ENCODE measurements around the gene IL1RL1.

IL1RL1 gene

GRCh38 chr2:102310964-102311640 is at the start of gene IL1RL1:
IL1RL1 (plus strand) TSS chr2:102311563; CDS start chr2:102338265, 26,702 bp downstream.
- DNase-seq: peak; percentile 66

- peak; percentile 26 for DNase-seq
These were observed 48.9 kb upstream of the IL1RL1 start for GRCh38 chr2:102262216-102263129.

- DNase-seq: no peak
These were observed 46.4 kb upstream of the IL1RL1 start for GRCh38 chr2:102264952-102265351.

- no peak for DNase-seq
These were observed 45.2 kb upstream of the IL1RL1 start for GRCh38 chr2:102266204-102266603.

GRCh38 chr2:102267774-102268173 is 43.6 kb upstream of the IL1RL1 start:
- no peak for DNase-seq

GRCh38 chr2:102268510-102269199 is 42.7 kb upstream of the IL1RL1 start:
- no peak for DNase-seq

GRCh38 chr2:102269200-102269524 is 42.2 kb upstream of the IL1RL1 start:
- peak; percentile 83 for DNase-seq

- no peak for DNase-seq
These were observed 39.5 kb upstream of the IL1RL1 start for GRCh38 chr2:102271844-102272243.

- DNase-seq: peak; percentile 87
These were observed 37.6 kb upstream of the IL1RL1 start for GRCh38 chr2:102273619-102274211.

GRCh38 chr2:102276549-102277201 is 34.7 kb upstream of the IL1RL1 start:
- DNase-seq: no peak

- no peak for DNase-seq
These were observed 34.1 kb upstream of the IL1RL1 start for GRCh38 chr2:102277202-102277700.

GRCh38 chr2:102278720-102279390 is 32.5 kb upstream of the IL1RL1 start:
- no peak for DNase-seq

GRCh38 chr2:102279391-102279735 is 32.0 kb upstream of the IL1RL1 start:
- no peak for DNase-seq

GRCh38 chr2:102282678-102283091 is 28.7 kb upstream of the IL1RL1 start:
- DNase-seq: peak; percentile 74

- DNase-seq: peak; percentile 61
These were observed 27.4 kb upstream of the IL1RL1 start for GRCh38 chr2:102283996-102284395.

GRCh38 chr2:102284611-102285010 is 26.8 kb upstream of the IL1RL1 start:
- DNase-seq: no peak

- DNase-seq: no peak
These were observed 26.0 kb upstream of the IL1RL1 start for GRCh38 chr2:102285368-102285767.

- DNase-seq: no peak
These were observed 25.3 kb upstream of the IL1RL1 start for GRCh38 chr2:102286041-102286440.

GRCh38 chr2:102289129-102289528 is 22.2 kb upstream of the IL1RL1 start:
- DNase-seq: no peak

- no peak for DNase-seq
These were observed 20.8 kb upstream of the IL1RL1 start for GRCh38 chr2:102290594-102290993.

GRCh38 chr2:102291319-102292075 is 19.9 kb upstream of the IL1RL1 start:
- DNase-seq: peak; percentile 65
